ENCODE data around the gene WNT3A.

Gene WNT3A

GRCh38 chr1:228073061-228073856 lies 66.5 kb downstream of the WNT3A start:
- no peak for DNase-seq

- DNase-seq: no peak
These were observed 67.2 kb downstream of the WNT3A start for GRCh38 chr1:228073857-228074545.

DNA sequence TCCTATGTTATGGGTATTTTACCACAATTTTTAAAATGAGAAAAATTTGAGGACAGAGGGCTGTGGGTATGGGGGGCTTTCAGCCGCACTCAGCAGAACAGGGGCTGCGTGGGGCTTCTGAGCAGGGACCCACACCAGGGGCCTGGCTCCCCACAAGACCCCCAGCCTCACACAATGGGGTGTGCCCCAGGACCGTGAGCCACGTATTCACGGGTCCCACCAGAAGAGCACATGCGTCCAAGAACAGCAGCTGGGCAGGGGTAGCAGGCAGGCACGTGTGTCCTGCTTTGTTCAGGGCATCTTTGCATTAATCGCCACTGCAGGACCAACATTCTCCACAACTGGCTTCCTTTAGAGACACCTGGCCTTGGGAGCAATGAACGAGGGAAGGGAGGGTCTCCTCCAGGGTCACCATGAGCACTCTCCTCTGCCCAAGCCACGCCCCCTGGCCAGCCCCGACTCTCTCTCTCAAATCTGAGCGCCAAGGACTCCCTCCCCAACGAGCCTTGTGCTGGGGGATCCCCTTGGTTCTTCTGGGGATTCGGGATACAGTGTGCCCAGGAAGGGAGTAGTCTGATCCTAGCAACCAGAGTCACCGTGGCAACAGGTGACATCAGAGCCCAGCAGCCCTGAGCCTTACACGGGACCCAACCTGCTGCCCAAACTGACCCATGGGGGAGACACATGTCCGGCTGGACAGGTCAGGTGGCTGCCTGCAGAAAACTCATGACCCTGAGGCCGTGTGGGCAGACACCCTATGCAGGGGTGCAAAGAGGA lies 68.3 kb downstream of the WNT3A start:
- DNase-seq: no peak

GRCh38 chr1:228075801-228076271 lies 69.0 kb downstream of the WNT3A start:
- DNase-seq: no peak

DNA sequence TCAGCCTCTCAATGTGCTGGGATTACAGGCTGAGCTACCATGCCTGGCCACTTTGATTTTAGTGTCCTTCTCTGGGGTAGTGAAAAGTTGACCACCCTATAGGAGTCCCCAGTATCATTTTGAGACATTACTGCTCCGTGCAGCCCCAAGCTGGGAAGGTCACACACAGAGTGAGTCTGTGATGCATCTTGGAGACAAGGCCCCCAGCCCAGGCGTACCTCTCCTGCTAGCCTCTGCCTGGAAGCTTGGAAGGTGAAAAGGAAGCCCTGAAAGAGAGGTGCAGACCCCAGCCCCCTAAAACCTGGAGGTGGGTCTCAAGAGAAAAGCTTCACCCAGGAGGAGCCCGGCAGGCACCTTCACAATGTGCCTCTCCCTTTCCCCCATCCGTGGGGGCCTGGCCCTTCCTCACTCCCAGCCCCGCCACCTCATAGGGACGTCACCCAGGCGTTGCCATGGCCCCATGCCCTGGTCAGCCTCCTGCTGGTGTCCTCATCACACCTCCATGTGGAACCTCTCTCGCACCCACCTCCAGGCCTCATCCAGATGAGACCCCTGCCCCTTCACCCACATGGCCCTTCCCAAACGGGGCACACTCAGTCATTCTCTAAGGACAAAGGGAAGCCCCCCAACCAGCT lies 70.1 kb downstream of the WNT3A start:
- no peak for DNase-seq

DNA sequence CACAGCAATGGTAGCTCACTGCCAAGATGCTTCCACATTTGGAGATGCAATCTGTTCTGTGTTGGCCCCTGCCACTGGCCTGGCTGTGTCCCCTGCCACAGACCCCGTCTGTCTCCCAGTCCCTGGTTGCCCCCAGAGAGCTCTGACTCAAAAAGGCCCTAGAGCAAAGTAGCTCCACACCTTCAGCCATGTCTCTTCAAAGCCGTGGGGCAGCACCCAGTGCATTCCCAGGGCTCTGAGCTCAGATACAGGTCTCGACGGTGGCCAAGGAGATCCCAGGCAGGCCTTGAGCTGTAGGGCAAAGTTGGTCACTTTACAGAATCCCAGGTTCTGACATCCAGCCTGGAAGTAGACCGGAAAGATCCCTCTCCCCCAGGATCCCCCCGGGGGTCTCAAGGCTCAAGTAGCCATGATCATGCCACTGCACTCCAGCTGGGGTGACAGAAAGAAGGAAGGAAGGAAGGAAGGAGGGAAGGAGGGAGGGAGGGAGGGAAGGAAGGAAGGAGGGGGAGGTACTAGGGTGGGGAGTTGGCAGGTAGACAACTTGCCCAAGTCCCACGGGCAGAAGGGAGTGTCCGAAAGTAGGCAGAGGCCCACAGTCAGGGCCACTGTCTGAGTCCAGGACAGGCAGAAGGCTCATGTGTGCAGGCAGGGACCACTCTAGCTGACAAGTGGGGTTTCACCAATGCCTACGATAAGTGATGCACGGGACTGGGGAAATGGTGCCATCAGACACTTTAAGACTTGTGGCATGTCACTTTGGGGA lies 71.0 kb downstream of the WNT3A start:
- DNase-seq: no peak

- no peak for DNase-seq
These were observed 72.2 kb downstream of the WNT3A start for GRCh38 chr1:228079013-228079412.

- DNase-seq: no peak
These were observed 72.9 kb downstream of the WNT3A start for GRCh38 chr1:228079601-228080263.

DNA sequence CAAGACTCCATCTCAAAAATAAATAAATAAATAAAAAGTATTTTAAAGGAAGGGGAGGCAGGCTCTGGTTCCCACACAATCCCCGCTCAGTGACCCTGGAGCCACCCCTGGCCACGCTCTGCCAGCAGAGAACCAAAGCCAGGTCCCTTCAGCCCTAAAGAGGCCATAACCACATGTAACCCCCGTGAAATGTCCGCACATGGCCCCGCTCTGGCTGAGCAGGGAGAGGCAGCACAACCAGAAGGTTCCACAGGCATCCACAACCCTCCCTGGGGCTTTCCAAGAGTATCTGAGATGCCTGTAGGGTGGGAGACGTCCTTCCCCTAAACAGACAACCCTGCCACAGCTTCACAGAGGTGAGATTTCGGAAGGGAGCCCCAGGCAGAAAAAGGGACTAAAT lies 74.3 kb downstream of the WNT3A start:
- no peak for DNase-seq

DNA sequence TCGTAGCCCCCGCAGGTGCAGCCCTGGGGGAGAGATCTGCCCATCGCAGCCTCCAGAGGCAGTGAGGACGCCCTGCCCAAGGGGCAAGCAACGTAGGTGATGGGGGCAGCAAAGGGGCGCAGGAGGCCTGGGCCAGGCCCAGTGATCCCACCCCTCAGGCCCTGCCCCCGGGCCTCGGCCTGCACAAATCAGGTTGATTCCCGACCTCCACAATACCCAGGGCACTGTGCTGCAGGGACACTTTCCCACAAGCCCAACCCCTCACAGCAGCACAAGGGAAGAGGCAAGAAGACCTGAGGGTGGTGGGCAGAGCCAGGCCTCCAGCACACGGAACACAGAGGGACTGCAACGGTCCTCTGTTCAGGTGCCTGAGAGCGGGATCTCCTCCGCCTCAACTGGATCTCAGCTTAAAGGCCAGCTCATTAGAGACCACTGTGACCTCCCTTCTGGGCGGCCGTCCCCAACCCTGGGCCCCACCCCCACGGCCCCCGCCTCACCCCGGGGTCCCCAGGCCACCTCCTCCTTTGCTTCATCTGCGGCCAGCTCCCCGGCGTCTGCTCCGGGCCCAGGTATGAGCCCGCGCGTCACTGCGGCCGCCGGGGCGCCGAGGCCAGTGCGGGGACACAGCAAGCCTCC lies 74.9 kb downstream of the WNT3A start:
- DNase-seq: no peak

- peak; percentile 53 for DNase-seq
These were observed 75.6 kb downstream of the WNT3A start, which contains the start of gene ARF1 for GRCh38 chr1:228082214-228082917. Gene ARF1 (plus strand): TSS chr1:228082708. CDS start chr1:228097115, 14,407 bp downstream.

DNA sequence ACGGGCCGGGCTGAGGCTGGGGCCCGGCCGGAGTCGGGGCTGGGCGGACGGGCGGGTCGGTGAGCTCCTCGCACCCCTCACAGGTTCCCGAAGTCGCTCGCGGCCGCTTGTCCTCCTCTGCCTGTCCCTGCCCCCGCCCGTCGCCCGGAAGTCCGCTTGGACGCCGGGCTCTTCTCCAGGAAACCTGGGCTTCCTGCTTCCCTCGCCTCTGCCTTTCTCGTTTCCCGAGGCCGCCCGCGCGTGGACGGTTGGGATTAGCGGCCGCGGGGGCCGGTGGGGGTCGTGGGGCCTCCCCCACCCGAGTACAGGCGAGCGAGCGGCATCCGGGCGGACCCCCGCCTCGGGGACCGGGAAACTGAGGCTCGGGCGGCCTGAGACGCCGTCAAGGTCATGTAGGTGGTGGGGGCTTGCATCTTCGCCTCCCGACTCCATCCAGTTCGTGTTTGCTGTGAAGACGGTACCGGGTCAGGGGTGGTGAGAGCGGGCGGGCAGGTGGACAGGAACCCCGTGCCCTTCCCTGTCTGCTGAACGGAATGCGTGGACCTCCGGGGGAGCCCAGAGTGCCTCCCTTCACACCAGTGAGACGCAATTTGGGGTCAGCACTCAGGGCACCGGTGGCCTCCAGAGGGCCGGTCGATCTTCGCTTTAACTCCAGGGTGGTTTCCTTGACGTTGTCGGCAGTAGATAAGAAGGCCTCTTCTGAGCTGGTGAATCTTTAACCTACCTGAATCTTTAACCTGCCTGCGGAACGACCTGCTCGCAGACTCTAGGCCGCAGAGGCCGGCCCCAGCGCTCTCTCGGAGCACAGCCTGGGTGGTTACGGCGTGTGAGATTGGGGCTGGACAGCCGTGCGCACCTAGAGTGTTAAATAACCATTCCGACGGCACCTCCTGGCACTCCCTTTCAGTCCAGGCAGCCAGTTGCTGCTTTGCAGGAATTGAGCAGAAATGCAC lies 76.4 kb downstream of the WNT3A start:
- no peak for DNase-seq

GRCh38 chr1:228083871-228084278 lies 77.1 kb downstream of the WNT3A start:
- no peak for DNase-seq

- no peak for DNase-seq
These were observed 77.5 kb downstream of the WNT3A start for GRCh38 chr1:228084325-228084724.

DNA sequence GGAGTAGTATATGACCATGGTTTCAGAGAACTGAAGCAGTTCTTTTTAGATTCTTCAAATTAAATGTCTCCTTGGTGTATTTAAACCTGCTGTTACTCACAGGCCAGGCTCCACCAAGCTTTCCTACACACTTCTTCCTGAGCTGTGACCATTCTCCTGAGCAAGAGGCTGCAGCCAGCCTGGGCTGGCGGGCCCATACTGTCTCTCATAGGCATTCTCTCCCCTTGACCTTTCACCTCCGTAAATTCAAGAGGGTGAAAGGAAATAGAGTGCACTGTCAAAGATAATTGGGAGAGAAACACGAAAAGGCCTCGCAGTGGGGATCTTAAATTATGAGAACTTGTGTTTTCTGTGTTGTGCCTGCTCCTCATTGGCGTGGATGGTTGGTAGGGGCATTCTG lies 78.0 kb downstream of the WNT3A start:
- no peak for DNase-seq

- no peak for DNase-seq
These were observed 78.6 kb downstream of the WNT3A start for GRCh38 chr1:228085287-228085951.

GRCh38 chr1:228087771-228088251 lies 81.0 kb downstream of the WNT3A start:
- DNase-seq: no peak

Data from GF-D8 (cell line).